OCI-LY1 (cell line): Measurements from ENCODE around the gene KRTAP10-8.
"Not testable (repeated sequence)": the region's sequence is repeated elsewhere in the genome, so short reads cannot be mapped to it uniquely, and the experiment has no call there.

Source experiments
- CTCF ChIP-seq: fragments of 200-600 bp; sonication (generic), shearing (Covaris generic); IDR thresholded peaks from 2 replicates; pipeline ENCODE4 v1.5.1; 2017; ENCODE audit warnings: mild to moderate bottlenecking, antibody characterized with exemption, low read length, moderate library complexity, mixed read lengths
- EZH2 ChIP-seq: fragments of 200-600 bp; sonication (generic), shearing (Covaris generic); IDR thresholded peaks from 2 replicates; pipeline ENCODE4 v1.8.0; 2017; ENCODE audit warnings: borderline replicate concordance, mixed run types, mild to moderate bottlenecking, antibody characterized with exemption, low read length, moderate library complexity, mixed read lengths

- not testable (repeated sequence) for TF ChIP-seq EZH2, CTCF
These were observed 11.5 kb upstream of the KRTAP10-8 start, which contains the start of gene KRTAP10-7 for GRCh38 chr21:44600118-44600978.
